ENCODE data around the gene EPB42.

DNA sequence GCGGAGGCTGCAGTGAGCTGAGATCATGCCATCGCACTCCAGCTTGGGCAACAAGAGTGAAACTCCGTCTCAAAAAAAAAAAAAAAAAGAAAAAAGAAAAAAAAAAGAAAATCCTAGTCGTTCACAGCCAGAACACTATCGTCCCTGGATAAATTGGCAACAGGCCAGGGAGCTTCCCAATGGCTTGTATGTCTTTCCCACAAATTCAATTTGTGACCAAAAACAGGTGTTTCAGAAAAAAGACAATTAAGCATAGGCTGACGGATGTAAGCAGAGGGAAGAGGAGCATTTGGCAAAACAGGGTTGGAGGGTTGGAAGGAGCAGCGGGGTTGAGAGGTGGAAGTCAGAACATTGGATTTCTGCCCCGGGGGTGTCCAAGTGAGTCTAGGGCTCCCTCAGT lies 8.5 kb downstream of the EPB42 start:
- TF ChIP-seq, protein P1, sequence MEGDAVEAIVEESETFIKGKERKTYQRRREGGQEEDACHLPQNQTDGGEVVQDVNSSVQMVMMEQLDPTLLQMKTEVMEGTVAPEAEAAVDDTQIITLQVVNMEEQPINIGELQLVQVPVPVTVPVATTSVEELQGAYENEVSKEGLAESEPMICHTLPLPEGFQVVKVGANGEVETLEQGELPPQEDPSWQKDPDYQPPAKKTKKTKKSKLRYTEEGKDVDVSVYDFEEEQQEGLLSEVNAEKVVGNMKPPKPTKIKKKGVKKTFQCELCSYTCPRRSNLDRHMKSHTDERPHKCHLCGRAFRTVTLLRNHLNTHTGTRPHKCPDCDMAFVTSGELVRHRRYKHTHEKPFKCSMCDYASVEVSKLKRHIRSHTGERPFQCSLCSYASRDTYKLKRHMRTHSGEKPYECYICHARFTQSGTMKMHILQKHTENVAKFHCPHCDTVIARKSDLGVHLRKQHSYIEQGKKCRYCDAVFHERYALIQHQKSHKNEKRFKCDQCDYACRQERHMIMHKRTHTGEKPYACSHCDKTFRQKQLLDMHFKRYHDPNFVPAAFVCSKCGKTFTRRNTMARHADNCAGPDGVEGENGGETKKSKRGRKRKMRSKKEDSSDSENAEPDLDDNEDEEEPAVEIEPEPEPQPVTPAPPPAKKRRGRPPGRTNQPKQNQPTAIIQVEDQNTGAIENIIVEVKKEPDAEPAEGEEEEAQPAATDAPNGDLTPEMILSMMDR (IDR thresholded peaks at IDR 0.05; ENCODE audit: low read length), result no peak
- TF ChIP-seq EZH2 (IDR thresholded peaks at IDR 0.05; ENCODE audit: borderline replicate concordance, low read length), result no peak
